H1 (cell line): ENCODE results near the gene MBD5. TPM values are rescaled to one million over a fixed set of nuclear protein-coding genes. Genes with fewer than 3 reads are reported as not detected.

Source experiments
- CTCF ChIA-PET: fragments of 300-600 bp; sonication (Branson Sonifier 250); formaldehyde crosslinking; loops from one replicate; lab custom pipeline; 2021; ENCODE audit not compliant: partially characterized antibody; lab: Charles Lee
- POLR2A ChIA-PET: fragments of 300-600 bp; sonication (Branson Sonifier 250); formaldehyde crosslinking; loops from one replicate; lab custom pipeline; 2021; ENCODE audit warnings: inconsistent platforms; ENCODE audit not compliant: partially characterized antibody; lab: Charles Lee
- DNase-seq, 2 experiments: peaks; one replicate each; pipeline versions ENCODE4 v3.0.0 to v3.0.0-alpha.2; 2010 to 2022; ENCODE audit warnings: low spot score in 2 of 2, low read depth in 1 of 2, mixed read lengths in 1 of 2
- FAIRE-seq: peaks from 2 replicates; lab custom pipeline; 2011; peaks lifted over from hg19 to GRCh38; lab: Jason Lieb, UNC
- H2AFZ ChIP-seq: 2 replicates; pipeline ENCODE4 v1.8.1; 2012; ENCODE audit warnings: low read length, inconsistent platforms
- H2AK5ac ChIP-seq: 2 replicates; pipeline ENCODE4 v1.6.1; 2013; ENCODE audit warnings: low read depth, low read length
- H2BK120ac ChIP-seq: replicated peaks from 2 replicates; pipeline ENCODE3; 2013; ENCODE audit warnings: low read depth, low read length, inconsistent platforms
- H2BK12ac ChIP-seq: 2 replicates; pipeline ENCODE4 v1.6.1; 2013; ENCODE audit warnings: low read depth, low read length
- H2BK15ac ChIP-seq: 2 replicates; pipeline ENCODE4 v1.6.1; 2013; ENCODE audit warnings: low read length
- H2BK20ac ChIP-seq: 2 replicates; pipeline ENCODE4 v1.6.1; 2013; ENCODE audit warnings: low read length
- H2BK5ac ChIP-seq: 2 replicates; pipeline ENCODE4 v1.6.1; 2013; ENCODE audit warnings: low read depth, low read length
- H3K14ac ChIP-seq: 2 replicates; pipeline ENCODE4 v1.6.1; 2013; ENCODE audit warnings: inconsistent platforms; ENCODE audit not compliant: insufficient read length
- H3K18ac ChIP-seq: 2 replicates; pipeline ENCODE4 v1.6.1; 2013; ENCODE audit warnings: low read length; ENCODE audit errors: extremely low read depth
- H3K23ac ChIP-seq: 2 replicates; pipeline ENCODE4 v1.6.1; 2013; ENCODE audit warnings: inconsistent platforms; ENCODE audit not compliant: insufficient read length
- H3K23me2 ChIP-seq: 2 replicates; pipeline ENCODE4 v1.6.1; 2013; ENCODE audit warnings: low read depth, low read length
- H3K27ac ChIP-seq: 2 replicates; pipeline ENCODE4 v1.6.1; 2011; ENCODE audit warnings: low read depth, low read length, inconsistent platforms
- H3K27me3 ChIP-seq, 4 experiments: replicated peaks in 1 of 4; 1 replicate in 1 of 4; 2 replicates in 3 of 4; pipeline versions ENCODE4 v1.6.1 to v1.8.1; 2011 to 2013; ENCODE audit warnings: low read length in 3 of 4, mild to moderate bottlenecking in 3 of 4, inconsistent platforms in 2 of 4, mixed read lengths in 2 of 4, moderate library complexity in 1 of 4; ENCODE audit not compliant: control insufficient read depth in 3 of 4, insufficient read depth in 3 of 4; ENCODE audit errors: extremely low read depth in 1 of 4
- H3K36me3 ChIP-seq, 4 experiments: 2 replicates each; pipeline versions ENCODE4 v1.6.1 to v1.8.1; 2011 to 2013; ENCODE audit warnings: mild to moderate bottlenecking in 4 of 4, low read length in 3 of 4, moderate library complexity in 2 of 4, control low read depth in 1 of 4, inconsistent platforms in 1 of 4; ENCODE audit not compliant: insufficient read depth in 4 of 4, control insufficient read depth in 2 of 4
- H3K4ac ChIP-seq: replicated peaks from 2 replicates; pipeline ENCODE3; 2013; ENCODE audit warnings: low read length, low read depth, mixed read lengths, inconsistent platforms; ENCODE audit not compliant: insufficient read length
- H3K4me1 ChIP-seq, 4 experiments: replicated peaks in 1 of 4; 1 replicate in 1 of 4; 2 replicates in 3 of 4; pipeline versions ENCODE4 v1.6.1 to v1.8.1; 2011 to 2013; ENCODE audit warnings: low read length in 3 of 4, inconsistent platforms in 2 of 4, mixed read lengths in 1 of 4; ENCODE audit not compliant: insufficient read depth in 4 of 4, control insufficient read depth in 3 of 4
- H3K4me2 ChIP-seq, 2 experiments: 2 replicates each; pipeline versions ENCODE4 v1.6.1 to v1.8.1; 2011 to 2013; ENCODE audit warnings: low read depth in 2 of 2, low read length in 2 of 2, control low read depth in 1 of 2, inconsistent platforms in 1 of 2, mild to moderate bottlenecking in 1 of 2; ENCODE audit not compliant: insufficient read depth in 1 of 2
- H3K4me3 ChIP-seq, 4 experiments: fragments of 200-600, 300-600 bp in 1 of 4; sonication (generic), shearing (Covaris generic), sonication (Bioruptor Twin) in 1 of 4; 2 replicates each; pipeline versions ENCODE4 v1.5.1 to v1.8.1; 2011 to 2016; ENCODE audit warnings: low read length in 4 of 4, low read depth in 3 of 4, control low read depth in 2 of 4, inconsistent platforms in 2 of 4, mild to moderate bottlenecking in 2 of 4, mixed read lengths in 1 of 4, moderate library complexity in 1 of 4; ENCODE audit not compliant: insufficient read depth in 2 of 4; ENCODE audit errors: extremely low read depth in 1 of 4
- H3K56ac ChIP-seq: replicated peaks from 2 replicates; pipeline ENCODE3; 2013; ENCODE audit warnings: low read depth, mild to moderate bottlenecking, mixed read lengths, low read length, inconsistent platforms; ENCODE audit not compliant: insufficient read length
- H3K79me1 ChIP-seq: 2 replicates; pipeline ENCODE4 v1.6.1; 2013; ENCODE audit warnings: low read depth, low read length, control low read depth
- H3K79me2 ChIP-seq, 2 experiments: 2 replicates each; pipeline versions ENCODE4 v1.6.1 to v1.8.1; 2012 to 2013; ENCODE audit warnings: low read length in 2 of 2, mild to moderate bottlenecking in 2 of 2, inconsistent platforms in 1 of 2; ENCODE audit not compliant: insufficient read depth in 2 of 2, control insufficient read depth in 1 of 2
- H3K9ac ChIP-seq, 4 experiments: replicated peaks in 1 of 4; 1 replicate in 1 of 4; 2 replicates in 3 of 4; pipeline versions ENCODE4 v1.6.1 to v1.8.1; 2011 to 2013; ENCODE audit warnings: low read depth in 3 of 4, low read length in 3 of 4, control low read depth in 2 of 4, mild to moderate bottlenecking in 2 of 4, moderate library complexity in 2 of 4, inconsistent platforms in 1 of 4; ENCODE audit errors: extremely low read depth in 1 of 4
- H3K9me3 ChIP-seq, 2 experiments: 2 replicates each; pipeline versions ENCODE4 v1.6.1 to v1.8.1; 2012 to 2013; ENCODE audit warnings: mild to moderate bottlenecking in 2 of 2, moderate library complexity in 2 of 2, control low read depth in 1 of 2, inconsistent platforms in 1 of 2, low read depth in 1 of 2, low read length in 1 of 2, mixed read lengths in 1 of 2; ENCODE audit not compliant: insufficient read depth in 2 of 2
- H4K20me1 ChIP-seq, 2 experiments: replicated peaks in 1 of 2; 2 replicates each; pipeline versions ENCODE3 to v1.8.1; 2011 to 2013; ENCODE audit warnings: inconsistent platforms in 2 of 2, low read length in 2 of 2, mild to moderate bottlenecking in 1 of 2; ENCODE audit not compliant: insufficient read depth in 2 of 2, control insufficient read depth in 1 of 2
- H4K5ac ChIP-seq: 2 replicates; pipeline ENCODE4 v1.6.1; 2013; ENCODE audit warnings: low read length, low read depth, mixed read lengths, inconsistent platforms; ENCODE audit not compliant: insufficient read length
- H4K8ac ChIP-seq: 2 replicates; pipeline ENCODE4 v1.8.0; 2013; ENCODE audit warnings: mild to moderate bottlenecking, moderate library complexity, low read length, inconsistent platforms; ENCODE audit not compliant: insufficient read depth; ENCODE audit errors: extremely low read depth
- H4K91ac ChIP-seq: replicated peaks from 2 replicates; pipeline ENCODE3; 2013; ENCODE audit warnings: low read length, mixed read lengths, inconsistent platforms; ENCODE audit not compliant: insufficient read length
- BACH1 ChIP-seq: IDR thresholded peaks from 2 replicates; pipeline ENCODE4 v1.6.1; 2012; ENCODE audit warnings: low read length, improper control_type of control experiment
- CEBPB ChIP-seq: IDR thresholded peaks from 2 replicates; pipeline ENCODE4 v1.6.1; 2012; ENCODE audit warnings: low read depth, low read length
- CREB1 ChIP-seq: IDR thresholded peaks from 2 replicates; pipeline ENCODE4 v1.6.1; 2012; ENCODE audit warnings: inconsistent platforms
- NANOG ChIP-seq: IDR thresholded peaks from 2 replicates; pipeline ENCODE4 v1.6.1; 2011; ENCODE audit warnings: low read length, low read depth, mild to moderate bottlenecking, inconsistent platforms; ENCODE audit not compliant: insufficient read depth, poor library complexity, severe bottlenecking
- POLR2A ChIP-seq, 2 experiments: IDR thresholded peaks; 1 replicate in 1 of 2; 2 replicates in 1 of 2; pipeline ENCODE4 v1.6.1; 2011; ENCODE audit warnings: low read depth in 2 of 2, low read length in 2 of 2, mild to moderate bottlenecking in 2 of 2; ENCODE audit errors: control extremely low read depth in 1 of 2
- SP1 ChIP-seq: IDR thresholded peaks from 2 replicates; pipeline ENCODE4 v1.6.1; 2011; ENCODE audit warnings: low read depth, low read length
- SP2 ChIP-seq: IDR thresholded peaks from 2 replicates; pipeline ENCODE4 v1.6.1; 2012; ENCODE audit warnings: mild to moderate bottlenecking, low read length, inconsistent platforms
- TCF12 ChIP-seq: IDR thresholded peaks from 2 replicates; pipeline ENCODE4 v1.6.1; 2011; ENCODE audit warnings: low read depth, mild to moderate bottlenecking, low read length
- ZNF274 ChIP-seq: IDR thresholded peaks from 2 replicates; pipeline ENCODE4 v1.7.0; 2012; ENCODE audit warnings: low read length, borderline replicate concordance; ENCODE audit errors: extremely low read depth
- WGBS, 2 experiments: shearing (Covaris generic) in 1 of 2; methylation state at CpG; one replicate each; pipeline versions ENCODE4 v1.1.6 to v1.1.7; 2013 to 2015; ENCODE audit warnings: low lambda C conversion rate in 2 of 2, mixed read lengths in 2 of 2, inconsistent platforms in 1 of 2, low coverage in 1 of 2, missing lambda C conversion rate in 1 of 2; ENCODE audit not compliant: insufficient replicate concordance in 2 of 2, insufficient coverage in 1 of 2, insufficient read length in 1 of 2; ENCODE audit errors: extremely low coverage in 1 of 2, missing lambda C conversion rate in 1 of 2; 5-methylcytosine and 5-hydroxymethylcytosine counted together
- polyA plus RNA-seq, 7 experiments: library from polyadenylated mRNA; depleted of rRNA in 3 of 7; stranded (reverse) in 5 of 7; unstranded in 2 of 7; fragments of >200 nt in 5 of 7; fragments of 200-250 nt in 2 of 7; gene quantifications; 1 replicate in 5 of 7; 2 replicates in 1 of 7; 4 replicates in 1 of 7; pipeline versions ENCODE4 v1.2.1 to v1.2.3, GENCODE V29; 2011 to 2013; ENCODE audit warnings: missing spikeins in 2 of 7, mixed read lengths in 2 of 7
- total RNA-seq: library from RNA; stranded (reverse); fragmentation: NEBNext Ultra II Directional; extraction: Animal tissue kit (Norgen Biotek cat#: 25700); gene quantifications from 2 replicates; pipeline ENCODE4 v1.2.1, GENCODE V29; 2021
- TF ChIP-seq, protein P1 (sequence below): IDR thresholded peaks from 2 replicates; pipeline ENCODE4 v1.6.1; 2012; ENCODE audit warnings: low read length, inconsistent platforms

MBD5 gene
- total and polyA plus RNA-seq, 2 of the 8 experiments (the other 6 are each of a cell fraction or from before 2014, with no cell fraction given) = 9.7 to 29.4 TPM

DNA sequence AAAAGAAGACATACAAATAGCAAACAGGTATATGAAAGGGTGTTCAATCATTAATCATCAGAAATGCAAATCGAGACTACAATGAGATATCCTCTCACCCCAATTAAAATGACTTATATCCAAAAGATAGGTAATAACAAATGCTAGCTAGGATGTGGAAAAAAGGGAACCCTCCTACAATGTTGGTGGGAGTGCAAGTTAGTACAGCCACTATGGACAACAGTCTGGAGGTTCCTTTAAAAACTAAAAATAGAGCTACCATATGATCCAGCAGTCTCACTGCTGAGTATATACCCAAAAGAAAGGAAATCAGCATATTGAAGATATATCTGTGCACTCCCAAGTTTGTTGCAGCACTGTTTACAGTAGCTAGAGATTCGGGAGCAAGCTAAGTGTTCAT, 271.5 kb downstream of the MBD5 start:
- 79% methylated on average over 2 of the region's 2 CpGs; no CpG with 5 or more reads in 1 of the 2 experiments for whole genome bisulfite sequencing, 2 experiments
- POLR2A ChIA-PET = no interaction called here

More for the DNA sequence above, 271.5 kb downstream of the MBD5 start:
- Histone ChIP-seq H4K20me1 (no peaks in the 10 kb centered on the region), H3K4me1 (no peaks in the 10 kb centered on the region), H3K27ac (no peak overlapping the region), H2BK12ac (no peak overlapping the region), H3K9me3 (no peaks in the 10 kb centered on the region), H4K8ac (no peak overlapping the region), H2BK5ac (no peak overlapping the region), H2BK120ac (no peak overlapping the region), H3K79me1 (no peaks in the 10 kb centered on the region), H2AK5ac (no peak overlapping the region; the same call in 1 of the 2 replicates), H3K56ac (no peak overlapping the region), H3K9ac (no peak overlapping the region), H4K91ac (no peak overlapping the region), H4K5ac (no peak overlapping the region), H3K14ac (no peak overlapping the region), H3K79me2 (no peaks in the 10 kb centered on the region), H3K36me3 (no peaks in the 10 kb centered on the region), H3K23ac (no peak overlapping the region), H3K4ac (no peak overlapping the region), H2BK20ac (no peak overlapping the region), H3K23me2 (no peaks in the 10 kb centered on the region), H3K27me3 (no peaks in the 10 kb centered on the region), H3K18ac (no peak overlapping the region), H3K4me3 (no peak overlapping the region), H3K4me2 (no peak overlapping the region), H2BK15ac (no peak overlapping the region), H2AFZ (no peak overlapping the region)
- no peak for FAIRE-seq
- CTCF ChIA-PET = interaction anchor here (0.7 kb wide), 1 partner anchor 216 kb away, joined by 3 read pairs; no protein-coding TSS in a partner anchor
- no peak for DNase-seq
- TF ChIP-seq ZNF274 (no peak), SP1 (no peak), CREB1 (no peak), NANOG (no peak), SP2 (no peak), CEBPB (no peak), BACH1 (no peak), TCF12 (no peak), POLR2A (IDR thresholded peaks at IDR 0.05; ENCODE audit: control extremely low read depth in 1 of 2, low read depth in 2 of 2, low read length in 2 of 2) (no peak)
- TF ChIP-seq, protein P1, sequence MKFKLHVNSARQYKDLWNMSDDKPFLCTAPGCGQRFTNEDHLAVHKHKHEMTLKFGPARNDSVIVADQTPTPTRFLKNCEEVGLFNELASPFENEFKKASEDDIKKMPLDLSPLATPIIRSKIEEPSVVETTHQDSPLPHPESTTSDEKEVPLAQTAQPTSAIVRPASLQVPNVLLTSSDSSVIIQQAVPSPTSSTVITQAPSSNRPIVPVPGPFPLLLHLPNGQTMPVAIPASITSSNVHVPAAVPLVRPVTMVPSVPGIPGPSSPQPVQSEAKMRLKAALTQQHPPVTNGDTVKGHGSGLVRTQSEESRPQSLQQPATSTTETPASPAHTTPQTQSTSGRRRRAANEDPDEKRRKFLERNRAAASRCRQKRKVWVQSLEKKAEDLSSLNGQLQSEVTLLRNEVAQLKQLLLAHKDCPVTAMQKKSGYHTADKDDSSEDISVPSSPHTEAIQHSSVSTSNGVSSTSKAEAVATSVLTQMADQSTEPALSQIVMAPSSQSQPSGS = no peak
